HG03520 (cell line): Measurements from ENCODE around the gene PTCD3.

Source experiments
- ATAC-seq: cut with Tn5 transposase; IDR thresholded peaks from one replicate; pipeline ENCODE4 v1.9.1; 2021; ENCODE audit warnings: mild to moderate bottlenecking, moderate library complexity; ENCODE audit not compliant: unreplicated experiment

PTCD3 gene

DNA sequence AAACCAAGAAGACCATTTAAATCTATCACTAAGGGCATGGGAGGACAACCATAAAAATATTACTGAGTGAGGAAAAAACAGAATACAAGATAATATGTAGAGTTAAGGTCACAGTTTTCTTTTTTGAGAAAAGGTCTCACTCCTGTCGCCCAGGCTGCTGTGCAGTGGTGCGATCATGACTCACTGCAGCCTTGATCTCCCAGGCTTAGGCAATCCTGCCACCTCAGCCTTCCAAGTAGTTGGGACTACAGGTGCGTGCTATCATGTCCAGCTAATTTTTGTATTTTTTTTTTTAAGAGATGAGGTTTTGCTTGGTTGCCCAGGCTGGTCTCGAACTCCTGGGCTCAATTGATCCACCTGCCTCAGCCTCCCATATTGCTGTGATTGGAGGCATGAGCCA, 24.3 kb upstream of the PTCD3 start:
- ATAC-seq, result no peak

DNA sequence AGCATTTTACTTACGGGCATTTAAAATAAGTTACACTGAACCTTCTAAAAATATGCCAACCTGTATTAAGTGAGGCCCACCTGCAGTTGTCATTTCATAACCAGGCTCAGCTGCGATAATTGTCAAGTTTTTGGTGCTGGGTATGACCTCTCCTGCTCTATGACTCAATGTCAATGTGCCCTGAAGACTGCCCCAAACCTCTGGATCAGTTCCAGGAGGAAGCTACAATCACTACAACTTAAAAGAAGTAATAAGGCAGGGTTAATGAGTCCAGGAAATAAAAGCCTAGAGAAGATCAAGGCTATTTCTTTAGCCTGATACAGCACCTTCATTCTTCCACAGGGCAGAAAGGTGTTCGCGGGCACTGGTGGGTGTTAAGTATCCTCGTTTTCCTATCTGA, 23.3 kb upstream of the PTCD3 start:
- no peak for ATAC-seq

DNA sequence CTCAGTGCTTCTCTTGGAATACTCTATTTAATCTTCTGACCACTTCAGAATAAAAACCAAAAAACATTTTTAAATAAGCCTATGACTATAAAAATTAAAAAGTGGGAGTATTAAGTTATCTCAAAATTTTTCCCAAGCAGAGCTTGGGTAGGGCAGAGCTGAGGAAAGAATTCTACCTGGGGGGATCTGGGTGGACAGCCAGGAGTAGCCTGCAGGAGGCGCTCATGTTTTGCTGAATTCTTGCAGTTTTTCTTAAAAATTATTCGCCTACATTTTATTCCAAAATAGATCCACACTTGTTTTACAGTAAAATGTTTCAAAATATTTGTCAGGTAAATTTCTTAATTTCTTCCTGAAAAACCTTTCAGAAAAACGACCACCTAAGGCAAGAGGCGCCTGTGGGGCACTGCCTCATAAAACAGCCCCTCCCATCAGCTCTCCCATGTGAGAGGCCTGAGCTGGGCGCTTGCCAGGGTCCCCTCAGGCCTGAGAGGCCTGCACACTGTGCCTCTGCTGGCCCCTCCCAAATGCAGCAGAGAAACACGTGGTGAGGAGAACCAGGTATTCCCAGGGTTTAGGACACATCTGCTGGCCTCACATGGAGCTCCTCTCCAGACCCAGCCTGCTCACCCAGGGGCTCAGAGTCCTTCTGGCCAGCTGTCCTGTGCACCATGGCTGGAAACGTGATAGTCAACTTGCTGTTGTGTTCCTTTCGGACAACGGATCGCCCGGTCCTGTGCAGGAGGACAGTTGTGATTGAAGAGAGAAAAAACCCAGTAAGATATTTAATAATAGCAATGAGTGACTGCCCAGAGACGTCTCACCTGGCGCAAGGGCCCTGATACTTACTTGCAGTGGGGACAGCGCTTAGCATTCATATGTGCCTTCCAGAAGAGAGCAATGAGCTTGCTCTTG, 17.8 kb upstream of the PTCD3 start:
- ATAC-seq, result no peak

GRCh38 chr2:86094229-86094628, 11.8 kb upstream of the PTCD3 start:
- ATAC-seq, result no peak

- no peak for ATAC-seq
These were observed 8.7 kb upstream of the PTCD3 start for GRCh38 chr2:86097114-86097896.

GRCh38 chr2:86097913-86098312, 8.1 kb upstream of the PTCD3 start:
- ATAC-seq, result no peak

DNA sequence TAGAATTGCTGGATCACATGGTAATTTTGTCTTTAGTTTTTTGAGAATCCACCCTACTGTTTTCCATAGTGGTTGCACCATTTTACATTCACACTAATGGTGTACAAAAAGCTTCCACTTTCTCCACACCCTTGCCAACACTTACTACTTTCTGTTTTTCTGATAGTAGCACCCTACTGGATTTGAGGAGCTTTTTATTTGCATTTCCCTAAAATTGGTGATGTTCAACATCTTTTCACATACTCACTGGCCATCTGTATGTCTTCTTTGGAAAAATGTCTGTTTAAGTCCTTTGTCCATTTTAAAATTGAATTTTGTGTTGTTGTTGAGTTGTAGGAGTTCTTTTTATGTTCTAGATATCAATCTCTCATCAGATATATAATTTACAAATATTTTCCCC, 3.9 kb upstream of the PTCD3 start:
- no peak for ATAC-seq

- ATAC-seq, result peak; percentile 64
These were observed 625 bp upstream of the PTCD3 start, which contains the start of gene POLR1A for GRCh38 chr2:86105252-86105968. Gene POLR1A (minus strand): TSS chr2:86105886. CDS start chr2:86105776, 110 bp downstream.

- ATAC-seq, result no peak
These were observed 996 bp downstream of the PTCD3 start for GRCh38 chr2:86107031-86107430.

- ATAC-seq, result no peak
These were observed 12.1 kb downstream of the PTCD3 start for GRCh38 chr2:86118130-86118529.

- ATAC-seq, result no peak
These were observed 17.4 kb downstream of the PTCD3 start for GRCh38 chr2:86123328-86123925.

DNA sequence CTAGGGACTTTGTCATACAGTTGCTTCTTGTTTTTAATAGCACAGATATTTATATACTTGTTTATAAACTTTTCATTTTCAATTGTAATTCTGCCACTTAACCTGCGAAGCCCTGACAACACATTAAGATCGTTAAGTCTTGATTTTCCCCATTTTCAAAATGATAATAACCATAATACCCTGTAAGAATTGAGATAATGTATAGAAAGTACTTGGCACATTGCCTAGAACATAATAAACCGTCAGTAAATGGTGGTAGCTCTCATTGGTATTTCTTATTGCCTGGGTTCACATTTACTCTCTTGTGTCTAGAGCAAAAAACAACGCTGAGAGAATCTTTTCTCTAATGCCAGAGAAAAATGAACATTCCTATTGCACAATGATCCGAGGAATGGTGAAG, 18.6 kb downstream of the PTCD3 start:
- no peak for ATAC-seq

DNA sequence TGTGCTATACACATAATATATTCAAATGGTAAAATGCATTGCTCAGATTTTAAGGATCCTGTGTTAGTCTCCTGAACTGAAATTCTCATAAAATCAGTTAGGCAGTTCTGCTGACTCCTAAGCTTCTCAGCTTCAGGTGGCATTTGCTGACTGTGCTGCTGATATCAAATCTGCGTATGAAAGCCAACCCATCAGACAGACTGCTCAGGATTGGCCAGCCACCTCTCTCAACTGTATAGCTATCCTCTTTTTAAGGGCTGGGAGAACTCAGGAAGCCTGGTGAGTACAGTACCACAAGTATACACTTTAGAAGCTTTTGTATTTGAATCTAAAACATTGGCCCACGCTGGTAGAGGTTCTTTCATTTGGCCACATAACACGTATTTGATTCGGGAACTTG, 28.7 kb downstream of the PTCD3 start:
- no peak for ATAC-seq

DNA sequence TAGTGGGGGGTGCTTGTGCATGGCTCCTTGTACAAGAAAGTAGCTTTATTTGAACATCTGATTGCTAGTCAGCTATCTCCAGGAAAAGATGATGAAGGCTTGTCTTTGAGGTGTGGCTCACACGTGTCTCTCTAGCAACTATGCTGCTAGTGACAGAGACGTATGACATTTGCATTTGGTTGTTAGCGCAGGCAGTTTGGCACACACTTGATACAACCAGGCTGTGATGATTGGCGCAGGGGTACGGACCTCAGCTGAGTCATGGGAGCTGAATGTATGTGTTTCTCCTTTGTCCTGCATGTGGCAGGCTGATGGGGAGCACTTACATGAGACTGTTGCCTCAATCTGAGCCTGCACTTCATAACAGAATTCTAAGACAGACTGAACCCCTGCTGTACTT, 29.6 kb downstream of the PTCD3 start:
- no peak for ATAC-seq

DNA sequence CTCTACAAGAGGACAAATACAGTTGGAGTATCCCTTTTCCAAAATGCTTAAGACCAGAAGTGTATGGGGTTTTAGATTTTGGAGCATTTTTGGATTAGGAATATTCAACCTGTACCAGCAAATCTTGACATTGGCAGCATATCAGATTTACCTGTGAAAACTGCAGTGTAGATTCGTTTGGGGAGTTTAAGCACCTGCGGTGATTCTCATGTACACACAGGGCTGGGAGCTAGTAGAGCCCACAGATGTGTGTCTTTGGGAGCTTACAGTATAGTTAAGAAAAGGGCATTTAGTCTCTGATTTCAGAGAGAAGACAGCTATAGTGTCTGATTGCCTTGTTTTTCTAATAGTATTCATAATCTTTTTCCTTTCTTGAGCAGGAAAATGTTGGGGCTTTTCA, 30.1 kb downstream of the PTCD3 start:
- ATAC-seq, result no peak

- ATAC-seq, result no peak
These were observed 32.9 kb downstream of the PTCD3 start for GRCh38 chr2:86138736-86139625.

- no peak for ATAC-seq
These were observed 33.9 kb downstream of the PTCD3 start for GRCh38 chr2:86139981-86140380.

GRCh38 chr2:86140969-86141392, 34.9 kb downstream of the PTCD3 start:
- no peak for ATAC-seq

GRCh38 chr2:86142436-86143257, 36.6 kb downstream of the PTCD3 start:
- no peak for ATAC-seq
